A549 (cell line): Measurements from ENCODE around the gene STAT5A. TPM values are rescaled to one million over a fixed set of nuclear protein-coding genes. Genes with fewer than 3 reads are reported as not detected.

Source experiments
- ATAC-seq, 2 experiments: fragments of 200-7000 bp in 1 of 2; fragments of >200 bp in 1 of 2; cut with Nextera tagmentation in 1 of 2; cut with Tn5 transposase in 1 of 2; 3 replicates each; pipeline versions ENCODE4 v1.8.0 to v1.9.1; 2018 to 2020; ENCODE audit warnings: mild to moderate bottlenecking in 1 of 2, moderate library complexity in 1 of 2
- CTCF ChIA-PET: fragments of 300-600 bp; sonication (Branson Sonifier 250); formaldehyde crosslinking; extraction: SDS; loops from one replicate; lab custom pipeline; 2021; ENCODE audit warnings: antibody characterized with exemption, inconsistent platforms; lab: Yijun Ruan, JAX
- POLR2A ChIA-PET: fragments of 350-600 bp; formaldehyde crosslinking; extraction: SDS; loops from one replicate; lab custom pipeline; 2021; ENCODE audit warnings: antibody characterized with exemption, inconsistent platforms; lab: Yijun Ruan, JAX
- DNase-seq, 2 experiments: peaks; one replicate each; pipeline versions ENCODE4 v3.0.0 to v3.0.0-alpha.2; 2011 to 2016; ENCODE audit warnings: low read depth in 1 of 2, low spot score in 1 of 2
- FAIRE-seq: peaks from 2 replicates; lab custom pipeline; 2011; peaks lifted over from hg19 to GRCh38; lab: Jason Lieb, UNC
- H3K27ac ChIP-seq, 2 experiments: fragments of >200 bp; sonication (Bioruptor Twin); formaldehyde crosslinking; 3 replicates each; pipeline ENCODE4 v1.5.1; 2016 to 2017
- H3K4me1 ChIP-seq: fragments of >200 bp; sonication (Bioruptor Twin); formaldehyde crosslinking; 3 replicates; pipeline ENCODE4 v1.6.1; 2016
- H3K4me2 ChIP-seq: fragments of >200 bp; sonication (Bioruptor Twin); formaldehyde crosslinking; 3 replicates; pipeline ENCODE4 v1.6.1; 2016
- H3K4me3 ChIP-seq: fragments of >200 bp; sonication (Bioruptor Twin); formaldehyde crosslinking; 3 replicates; pipeline ENCODE4 v1.5.1; 2016
- H3K9me3 ChIP-seq: fragments of >200 bp; sonication (Bioruptor Twin); formaldehyde crosslinking; 3 replicates; pipeline ENCODE4 v1.6.1; 2016
- CEBPB ChIP-seq, 2 experiments: fragments of >200 bp in 1 of 2; sonication (Bioruptor Twin) in 1 of 2; formaldehyde crosslinking in 1 of 2; IDR thresholded peaks; 2 replicates each; pipeline ENCODE4 v1.6.1; 2012 to 2016
- CHD4 ChIP-seq: fragments of 200-600 bp; sonication (generic); IDR thresholded peaks from 2 replicates; pipeline ENCODE4 v1.6.1; 2016; ENCODE audit warnings: antibody characterized with exemption, mild to moderate bottlenecking, borderline replicate concordance
- EP300 ChIP-seq, 2 experiments: fragments of >200 bp; sonication (Bioruptor Twin); formaldehyde crosslinking; IDR thresholded peaks; 2 replicates in 1 of 2; 3 replicates in 1 of 2; pipeline ENCODE4 v1.6.1; 2016 to 2017
- ESRRA ChIP-seq: fragments of 150-350 bp; IDR thresholded peaks from 2 replicates; pipeline ENCODE4 v1.6.1; 2014; ENCODE audit warnings: mild to moderate bottlenecking, low read length, borderline replicate concordance
- FOSL2 ChIP-seq, 2 experiments: fragments of 450-650 bp in 1 of 2; fragments of >200 bp in 1 of 2; sonication (Bioruptor Twin) in 1 of 2; formaldehyde crosslinking; IDR thresholded peaks; 2 replicates each; pipeline versions ENCODE4 v1.5.0 to v1.6.1; 2016 to 2020; ENCODE audit warnings: mild to moderate bottlenecking in 1 of 2, moderate library complexity in 1 of 2
- GATA3 ChIP-seq: IDR thresholded peaks from 2 replicates; pipeline ENCODE4 v1.6.1; 2012; ENCODE audit warnings: borderline replicate concordance
- HDAC2 ChIP-seq: fragments of 200-600 bp; sonication (generic); IDR thresholded peaks from 2 replicates; pipeline ENCODE4 v1.6.1; 2016
- HOXA7 ChIP-seq: fragments of 250-450 bp; sonication (Bioruptor Pico); IDR thresholded peaks from 2 replicates; pipeline ENCODE4 v1.5.0; 2020; ENCODE audit warnings: mild to moderate bottlenecking, moderate library complexity
- HOXB5 ChIP-seq: fragments of 250-450 bp; sonication (Bioruptor Pico); IDR thresholded peaks from 2 replicates; pipeline ENCODE4 v1.5.0; 2020; ENCODE audit warnings: mild to moderate bottlenecking, moderate library complexity
- JUN ChIP-seq, 2 experiments: fragments of >200 bp; sonication (Bioruptor Twin); formaldehyde crosslinking; IDR thresholded peaks; 2 replicates in 1 of 2; 3 replicates in 1 of 2; pipeline ENCODE4 v1.6.1; 2016 to 2017
- JUNB ChIP-seq: fragments of >200 bp; sonication (Bioruptor Twin); formaldehyde crosslinking; IDR thresholded peaks from 2 replicates; pipeline ENCODE4 v1.6.1; 2016
- MAZ ChIP-seq: fragments of 150-350 bp; IDR thresholded peaks from 2 replicates; pipeline ENCODE4 v1.6.1; 2014; ENCODE audit warnings: antibody characterized with exemption, low read depth, low read length, borderline replicate concordance
- NFE2L2 ChIP-seq: fragments of 150-350 bp; conservative IDR thresholded peaks from 2 replicates; pipeline ENCODE4 v1.6.1; 2014; ENCODE audit warnings: low read length
- PHF8 ChIP-seq: fragments of 200-600 bp; sonication (generic); IDR thresholded peaks from 2 replicates; pipeline ENCODE4 v1.6.1; 2016; ENCODE audit warnings: low read depth, mild to moderate bottlenecking, antibody characterized with exemption, moderate library complexity, borderline replicate concordance
- RAD21 ChIP-seq, 2 experiments: fragments of >200 bp in 1 of 2; sonication (Bioruptor Twin) in 1 of 2; formaldehyde crosslinking in 1 of 2; IDR thresholded peaks in 1 of 2; conservative IDR thresholded peaks in 1 of 2; 2 replicates in 1 of 2; 3 replicates in 1 of 2; pipeline ENCODE4 v1.6.1; 2012 to 2018; ENCODE audit warnings: inconsistent platforms in 1 of 2
- RCOR1 ChIP-seq: fragments of 150-350 bp; IDR thresholded peaks from 2 replicates; pipeline ENCODE4 v1.6.1; 2014; ENCODE audit warnings: antibody characterized with exemption, low read length, low read depth
- RFX5 ChIP-seq: fragments of 450-650 bp; IDR thresholded peaks from 2 replicates; pipeline ENCODE4 v1.7.1; 2014; ENCODE audit warnings: antibody characterized with exemption, mild to moderate bottlenecking, moderate library complexity
- SMC3 ChIP-seq: fragments of >200 bp; sonication (Bioruptor Twin); formaldehyde crosslinking; IDR thresholded peaks from 3 replicates; pipeline ENCODE4 v1.6.1; 2018; ENCODE audit warnings: inconsistent platforms
- TP53 ChIP-seq: fragments of 250-450 bp; sonication (Bioruptor Pico); IDR thresholded peaks from 2 replicates; pipeline ENCODE4 v1.5.0; 2021; ENCODE audit warnings: mild to moderate bottlenecking, moderate library complexity
- ZFP36 ChIP-seq: fragments of 450-650 bp; IDR thresholded peaks from 2 replicates; pipeline ENCODE4 v1.6.1; 2014; ENCODE audit warnings: borderline replicate concordance; ENCODE audit not compliant: partially characterized antibody
- ZSCAN20 ChIP-seq: fragments of 250-450 bp; sonication (Bioruptor Pico); IDR thresholded peaks from 2 replicates; pipeline ENCODE4 v1.8.0; 2022; ENCODE audit warnings: mild to moderate bottlenecking, moderate library complexity
- WGBS: methylation state at CpG from one replicate; pipeline ENCODE4 v1.1.6; 2017; ENCODE audit errors: missing lambda C conversion rate; 5-methylcytosine and 5-hydroxymethylcytosine counted together
- polyA plus RNA-seq, 4 experiments: library from polyadenylated mRNA; depleted of rRNA in 3 of 4; stranded (reverse); fragments of >200 nt; fragmentation: RNase III in 1 of 4; extraction: RNeasy Plus Mini Kit Qiagen cat#74134 plus additional on column Dnase treatment in 1 of 4; gene quantifications; 2 replicates in 3 of 4; 3 replicates in 1 of 4; pipeline ENCODE4 v1.2.3, GENCODE V29; 2011 to 2017
- TF ChIP-seq, protein P1 (sequence below): IDR thresholded peaks from 2 replicates; pipeline ENCODE4 v1.6.1; 2012; ENCODE audit warnings: low read depth, borderline replicate concordance
- TF ChIP-seq, protein P2 (sequence below): fragments of 200-600 bp; sonication (generic); IDR thresholded peaks from 2 replicates; pipeline ENCODE4 v1.6.1; 2016; ENCODE audit warnings: antibody characterized with exemption, mild to moderate bottlenecking, moderate library complexity
- TF ChIP-seq, protein P3 (sequence below): fragments of 250-450 bp; sonication (Bioruptor Pico); IDR thresholded peaks from 2 replicates; pipeline ENCODE4 v1.5.0; 2021; ENCODE audit warnings: mild to moderate bottlenecking, moderate library complexity, borderline replicate concordance
- TF ChIP-seq, protein P4 (sequence below): fragments of 450-650 bp; IDR thresholded peaks from 2 replicates; pipeline ENCODE4 v1.6.1; 2014; ENCODE audit warnings: antibody characterized with exemption
- TF ChIP-seq, protein P5 (sequence below): IDR thresholded peaks from 2 replicates; pipeline ENCODE4 v1.6.1; 2012
- TF ChIP-seq, protein P6 (sequence below): fragments of >200 bp; sonication (Bioruptor Twin); formaldehyde crosslinking; IDR thresholded peaks from 2 replicates; pipeline ENCODE4 v1.6.1; 2016

The STAT5A gene
- polyA plus RNA-seq, 2 of the 4 experiments (the other 2 are of a cell fraction), result 2.2 to 4.0 TPM

DNA sequence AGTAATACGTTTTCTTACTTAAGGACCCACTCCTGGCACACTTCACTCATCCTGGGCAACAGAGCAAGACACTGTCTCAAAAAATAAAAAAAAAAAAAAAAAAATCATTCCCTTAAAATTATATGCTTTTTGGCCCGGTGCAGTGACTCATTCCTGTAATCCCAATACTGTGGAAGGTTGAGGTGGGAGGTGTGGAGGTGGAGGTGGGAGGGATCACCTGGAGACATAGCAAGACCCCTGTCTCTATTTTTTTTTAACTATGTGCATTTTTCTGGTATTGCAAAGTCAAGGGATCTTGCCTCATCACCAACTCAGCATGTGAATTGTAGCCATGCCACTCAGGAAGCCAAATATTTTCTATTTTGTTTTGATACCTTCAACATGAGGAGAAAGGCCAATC, 21.8 kb upstream of the STAT5A start:
- DNase-seq, result no peak
- peak overlapping the region; percentile 60 for H3K4me2 ChIP-seq
- peak overlapping the region; percentile 36 to 48 for H3K27ac ChIP-seq
- CTCF ChIA-PET, result interaction anchor here (1.2 to 2.1 kb wide), 5 partner anchors 9 to 139 kb away, joined by 3 to 8 read pairs (median 4); partner anchors contain the start of gene STAT5B
- H3K4me3 ChIP-seq, result no peak overlapping the region
- POLR2A ChIA-PET, result no interaction called here
- 59% methylated on average over 2 of the region's 2 CpGs for WGBS
- TF ChIP-seq ESRRA (no peak), FOSL2 (IDR thresholded peaks at IDR 0.05) (no peak), FOSL2 (CRISPR knock-in tag; IDR thresholded peaks at IDR 0.05) (no peak), TP53 (0 out of 2 replicates have a peak, but pooled peaks have one; percentile 36), ZSCAN20 (no peak), SMC3 (no peak)
- TF ChIP-seq, protein P1, sequence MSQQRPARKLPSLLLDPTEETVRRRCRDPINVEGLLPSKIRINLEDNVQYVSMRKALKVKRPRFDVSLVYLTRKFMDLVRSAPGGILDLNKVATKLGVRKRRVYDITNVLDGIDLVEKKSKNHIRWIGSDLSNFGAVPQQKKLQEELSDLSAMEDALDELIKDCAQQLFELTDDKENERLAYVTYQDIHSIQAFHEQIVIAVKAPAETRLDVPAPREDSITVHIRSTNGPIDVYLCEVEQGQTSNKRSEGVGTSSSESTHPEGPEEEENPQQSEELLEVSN, result no peak
- TF ChIP-seq, protein P2, sequence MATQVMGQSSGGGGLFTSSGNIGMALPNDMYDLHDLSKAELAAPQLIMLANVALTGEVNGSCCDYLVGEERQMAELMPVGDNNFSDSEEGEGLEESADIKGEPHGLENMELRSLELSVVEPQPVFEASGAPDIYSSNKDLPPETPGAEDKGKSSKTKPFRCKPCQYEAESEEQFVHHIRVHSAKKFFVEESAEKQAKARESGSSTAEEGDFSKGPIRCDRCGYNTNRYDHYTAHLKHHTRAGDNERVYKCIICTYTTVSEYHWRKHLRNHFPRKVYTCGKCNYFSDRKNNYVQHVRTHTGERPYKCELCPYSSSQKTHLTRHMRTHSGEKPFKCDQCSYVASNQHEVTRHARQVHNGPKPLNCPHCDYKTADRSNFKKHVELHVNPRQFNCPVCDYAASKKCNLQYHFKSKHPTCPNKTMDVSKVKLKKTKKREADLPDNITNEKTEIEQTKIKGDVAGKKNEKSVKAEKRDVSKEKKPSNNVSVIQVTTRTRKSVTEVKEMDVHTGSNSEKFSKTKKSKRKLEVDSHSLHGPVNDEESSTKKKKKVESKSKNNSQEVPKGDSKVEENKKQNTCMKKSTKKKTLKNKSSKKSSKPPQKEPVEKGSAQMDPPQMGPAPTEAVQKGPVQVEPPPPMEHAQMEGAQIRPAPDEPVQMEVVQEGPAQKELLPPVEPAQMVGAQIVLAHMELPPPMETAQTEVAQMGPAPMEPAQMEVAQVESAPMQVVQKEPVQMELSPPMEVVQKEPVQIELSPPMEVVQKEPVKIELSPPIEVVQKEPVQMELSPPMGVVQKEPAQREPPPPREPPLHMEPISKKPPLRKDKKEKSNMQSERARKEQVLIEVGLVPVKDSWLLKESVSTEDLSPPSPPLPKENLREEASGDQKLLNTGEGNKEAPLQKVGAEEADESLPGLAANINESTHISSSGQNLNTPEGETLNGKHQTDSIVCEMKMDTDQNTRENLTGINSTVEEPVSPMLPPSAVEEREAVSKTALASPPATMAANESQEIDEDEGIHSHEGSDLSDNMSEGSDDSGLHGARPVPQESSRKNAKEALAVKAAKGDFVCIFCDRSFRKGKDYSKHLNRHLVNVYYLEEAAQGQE, result no peak
- ATAC-seq, result peak in 1 of 2 experiments; percentile 65; a peak in 5 of 6 replicates
- no peaks in the 10 kb centered on the region for H3K9me3 ChIP-seq
- H3K4me1 ChIP-seq, result peaks cover 48% of the 10 kb centered on the region
- no peak for FAIRE-seq

DNA sequence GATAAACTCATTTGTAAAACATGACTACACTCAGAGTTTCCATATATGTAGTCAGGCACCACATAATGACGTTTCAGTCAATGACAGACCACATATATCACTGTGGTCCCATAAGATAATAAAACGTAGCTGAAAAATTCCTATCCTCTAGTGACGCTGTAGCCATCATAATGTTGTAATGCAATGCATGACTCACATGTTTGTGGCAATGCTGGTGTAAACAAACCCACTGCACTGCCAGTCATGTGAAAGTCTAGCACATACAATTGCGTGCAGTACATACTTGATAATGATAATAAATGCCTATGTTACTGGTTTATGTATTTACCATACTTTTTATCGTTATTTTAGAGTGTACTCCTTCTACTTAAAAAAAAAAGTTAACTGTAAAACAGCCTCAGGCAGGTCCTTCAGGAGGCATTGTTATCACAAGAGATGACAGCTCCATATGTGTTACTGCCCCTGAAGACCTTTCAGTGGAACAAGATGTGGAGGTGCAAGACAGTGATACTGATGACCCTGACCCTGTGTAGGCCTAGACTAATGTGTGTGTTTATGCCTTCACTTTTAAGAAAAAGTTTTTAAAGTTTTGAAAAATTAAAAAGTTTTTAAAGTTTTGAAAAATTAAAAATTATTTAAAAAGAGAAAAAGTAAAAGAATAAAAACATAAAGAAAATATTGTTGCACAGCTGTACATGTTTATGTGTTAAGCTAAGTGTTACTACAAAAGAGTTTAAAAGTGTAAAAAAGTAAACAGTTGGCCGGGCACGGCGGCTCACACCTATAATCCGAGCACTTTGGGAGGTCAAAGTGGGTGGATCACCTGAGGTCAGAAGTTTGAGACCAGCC, 21.2 kb upstream of the STAT5A start:
- H3K4me2 ChIP-seq, result peak overlapping the region; percentile 60
- DNase-seq (peak; percentile 79 to 91), FAIRE-seq (peak; percentile 99), ATAC-seq (peak; percentile 92 to 99)
- ChIA-PET CTCF (interaction anchor here (1.1 to 2.7 kb wide), 8 partner anchors 8 to 250 kb away, joined by 3 to 9 read pairs (median 4); partner anchors contain the start of genes HCRT and STAT5B), POLR2A (interaction anchor here (0.5 kb wide), 1 partner anchor 156 kb away, joined by 3 read pairs; the partner anchor contains the start of gene CAVIN1)
- peak overlapping the region; percentile 36 to 48 for H3K27ac ChIP-seq
- 41% methylated on average over 9 of the region's 9 CpGs for WGBS
- no peaks in the 10 kb centered on the region for H3K9me3 ChIP-seq
- no peak overlapping the region for H3K4me3 ChIP-seq
- H3K4me1 ChIP-seq, result peaks cover 48% of the 10 kb centered on the region
- no peak for TF ChIP-seq HOXA7
- TF ChIP-seq CEBPB (IDR thresholded peaks at IDR 0.05), result peak; percentile 84 to 92
- TF ChIP-seq NFE2L2, result peak; percentile 57; the same call in 1 of the 2 replicates
- TF ChIP-seq MAZ, result no peak
- TF ChIP-seq PHF8, result no peak
- TF ChIP-seq, protein P3, sequence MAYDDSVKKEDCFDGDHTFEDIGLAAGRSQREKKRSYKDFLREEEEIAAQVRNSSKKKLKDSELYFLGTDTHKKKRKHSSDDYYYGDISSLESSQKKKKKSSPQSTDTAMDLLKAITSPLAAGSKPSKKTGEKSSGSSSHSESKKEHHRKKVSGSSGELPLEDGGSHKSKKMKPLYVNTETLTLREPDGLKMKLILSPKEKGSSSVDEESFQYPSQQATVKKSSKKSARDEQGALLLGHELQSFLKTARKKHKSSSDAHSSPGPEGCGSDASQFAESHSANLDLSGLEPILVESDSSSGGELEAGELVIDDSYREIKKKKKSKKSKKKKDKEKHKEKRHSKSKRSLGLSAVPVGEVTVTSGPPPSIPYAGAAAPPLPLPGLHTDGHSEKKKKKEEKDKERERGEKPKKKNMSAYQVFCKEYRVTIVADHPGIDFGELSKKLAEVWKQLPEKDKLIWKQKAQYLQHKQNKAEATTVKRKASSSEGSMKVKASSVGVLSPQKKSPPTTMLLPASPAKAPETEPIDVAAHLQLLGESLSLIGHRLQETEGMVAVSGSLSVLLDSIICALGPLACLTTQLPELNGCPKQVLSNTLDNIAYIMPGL, result no peak
- TF ChIP-seq ZFP36, result no peak
- TF ChIP-seq RCOR1, result no peak
- TF ChIP-seq RAD21 (conservative IDR thresholded peaks at IDR 0.05 in 1 of 2, IDR thresholded peaks at IDR 0.05 in 1 of 2), result no peak
- TF ChIP-seq JUN (IDR thresholded peaks at IDR 0.05), result peak in 1 of 2 experiments; percentile 51; a peak in 2 of 5 replicates
- peak; percentile 85 for TF ChIP-seq FOSL2 (IDR thresholded peaks at IDR 0.05)
- TF ChIP-seq FOSL2 (CRISPR knock-in tag; IDR thresholded peaks at IDR 0.05), result peak; percentile 99
- TF ChIP-seq GATA3, result peak; percentile 49; the same call in 1 of the 2 replicates
- TF ChIP-seq, protein P4, sequence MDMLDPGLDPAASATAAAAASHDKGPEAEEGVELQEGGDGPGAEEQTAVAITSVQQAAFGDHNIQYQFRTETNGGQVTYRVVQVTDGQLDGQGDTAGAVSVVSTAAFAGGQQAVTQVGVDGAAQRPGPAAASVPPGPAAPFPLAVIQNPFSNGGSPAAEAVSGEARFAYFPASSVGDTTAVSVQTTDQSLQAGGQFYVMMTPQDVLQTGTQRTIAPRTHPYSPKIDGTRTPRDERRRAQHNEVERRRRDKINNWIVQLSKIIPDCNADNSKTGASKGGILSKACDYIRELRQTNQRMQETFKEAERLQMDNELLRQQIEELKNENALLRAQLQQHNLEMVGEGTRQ, result 0 out of 2 replicates have a peak, but pooled peaks have one; percentile 16
- TF ChIP-seq RFX5, result no peak
- TF ChIP-seq, protein P5, sequence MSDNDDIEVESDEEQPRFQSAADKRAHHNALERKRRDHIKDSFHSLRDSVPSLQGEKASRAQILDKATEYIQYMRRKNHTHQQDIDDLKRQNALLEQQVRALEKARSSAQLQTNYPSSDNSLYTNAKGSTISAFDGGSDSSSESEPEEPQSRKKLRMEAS, result peak; percentile 64; the same call in 1 of the 2 replicates
- TF ChIP-seq HOXB5 (CRISPR knock-in tag), result no peak
- TF ChIP-seq, protein P6, sequence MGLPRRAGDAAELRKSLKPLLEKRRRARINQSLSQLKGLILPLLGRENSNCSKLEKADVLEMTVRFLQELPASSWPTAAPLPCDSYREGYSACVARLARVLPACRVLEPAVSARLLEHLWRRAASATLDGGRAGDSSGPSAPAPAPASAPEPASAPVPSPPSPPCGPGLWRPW, result peak; percentile 67; the same call in 1 of the 2 replicates
- 0 out of 2 replicates have a peak, but pooled peaks have one; percentile 45 for TF ChIP-seq ZSCAN20
- TF ChIP-seq EP300 (IDR thresholded peaks at IDR 0.05), result peak; percentile 56 to 59; a peak in 2 of 5 replicates
- TF ChIP-seq JUNB, result peak; percentile 76
- no peak for TF ChIP-seq CHD4
- no peak for TF ChIP-seq HDAC2
